ENCODE measurements around the gene CARD19. TPM values are rescaled to one million over a fixed set of nuclear protein-coding genes. Genes with fewer than 3 reads are reported as not detected.

CARD19 gene
- total and polyA plus RNA-seq, 2 of the 8 experiments (the other 6 are each of a cell fraction or from before 2014, with no cell fraction given): 21.2 to 112 TPM

- TF ChIP-seq CHD7 (IDR thresholded peaks at IDR 0.05; ENCODE audit: insufficient replicate concordance, low read length): no peak
- no peak for TF ChIP-seq NANOG (IDR thresholded peaks at IDR 0.05; ENCODE audit: insufficient read depth, low read depth, low read length, poor library complexity, severe bottlenecking)
- no peak for TF ChIP-seq RAD21 (IDR thresholded peaks at IDR 0.05 in 1 of 2, conservative IDR thresholded peaks at IDR 0.05 in 1 of 2; ENCODE audit: low read depth in 2 of 2, low read length in 2 of 2)
- no peak for TF ChIP-seq GABPA (IDR thresholded peaks at IDR 0.05; ENCODE audit: borderline replicate concordance, insufficient read depth, low read length)
- TF ChIP-seq BACH1 (IDR thresholded peaks at IDR 0.05; ENCODE audit: low read length): no peak
- TF ChIP-seq KDM5A (IDR thresholded peaks at IDR 0.05; ENCODE audit: low read length): no peak
- no peak for TF ChIP-seq MAX (IDR thresholded peaks at IDR 0.05)
- TF ChIP-seq GTF2F1 (IDR thresholded peaks at IDR 0.05; ENCODE audit: borderline replicate concordance, low read depth, low read length): no peak
- no peak for TF ChIP-seq ATF3 (IDR thresholded peaks at IDR 0.05; ENCODE audit: insufficient read depth, low read depth, low read length)
Observed at GRCh38 chr9:93110311-93110855, 14.4 kb downstream of the CARD19 start (continued).

All from H1 (cell line).